AG09309 (cell line): ENCODE results near the gene DAP3.
A peak's percentile ranks its signal among the peaks of the same experiment; 100 is the strongest.
"Not testable (repeated sequence)": the region's sequence is repeated elsewhere in the genome, so short reads cannot be mapped to it uniquely, and the experiment has no call there.

ENCODE experiments used
- DNase-seq: peaks from one replicate; pipeline ENCODE4 v3.0.0-alpha.2; 2010; ENCODE audit warnings: low read depth
- H3K4me3 ChIP-seq: 2 replicates; pipeline ENCODE4 v1.5.1; 2011; ENCODE audit warnings: mild to moderate bottlenecking, low read depth, low read length, moderate library complexity; ENCODE audit not compliant: control insufficient read depth
- CTCF ChIP-seq: IDR thresholded peaks from 2 replicates; pipeline ENCODE4 v1.5.1; 2011; ENCODE audit warnings: mild to moderate bottlenecking, low read depth, low read length, inconsistent platforms; ENCODE audit not compliant: insufficient read depth, control insufficient read depth; ENCODE audit errors: missing control alignments

The DAP3 gene

GRCh38 chr1:155698382-155699038 is 9.6 kb downstream of the DAP3 start:
- peak; percentile 38 for DNase-seq
- H3K4me3 ChIP-seq: no peak overlapping the region
- TF ChIP-seq CTCF: no peak

- H3K4me3 ChIP-seq, DNase-seq: not testable (repeated sequence)
These were observed 10.2 kb downstream of the DAP3 start for GRCh38 chr1:155699062-155699461.

GRCh38 chr1:155701675-155702074 is 12.8 kb downstream of the DAP3 start:
- not testable (repeated sequence) for DNase-seq, H3K4me3 ChIP-seq

- TF ChIP-seq CTCF: no peak
These were observed 14.3 kb downstream of the DAP3 start for GRCh38 chr1:155703216-155703615.

GRCh38 chr1:155704414-155704813 is 15.5 kb downstream of the DAP3 start:
- H3K4me3 ChIP-seq, DNase-seq: not testable (repeated sequence)

More at GRCh38 chr1:155703216-155703615, 14.3 kb downstream of the DAP3 start:
- no peak overlapping the region for H3K4me3 ChIP-seq
- DNase-seq: no peak

GRCh38 chr1:155706139-155706538 is 17.2 kb downstream of the DAP3 start:
- no peak for TF ChIP-seq CTCF
- no peak for DNase-seq

GRCh38 chr1:155709391-155709790 is 20.5 kb downstream of the DAP3 start:
- TF ChIP-seq CTCF: no peak

More at GRCh38 chr1:155706139-155706538, 17.2 kb downstream of the DAP3 start:
- H3K4me3 ChIP-seq: no peak overlapping the region

GRCh38 chr1:155711457-155711856 is 22.6 kb downstream of the DAP3 start:
- not testable (repeated sequence) for H3K4me3 ChIP-seq, DNase-seq

More at GRCh38 chr1:155709391-155709790, 20.5 kb downstream of the DAP3 start:
- no peak overlapping the region for H3K4me3 ChIP-seq
- no peak for DNase-seq

- TF ChIP-seq CTCF: peak; percentile 15
- not testable (repeated sequence) for H3K4me3 ChIP-seq, DNase-seq
These were observed 23.7 kb downstream of the DAP3 start for GRCh38 chr1:155712636-155713035.
